Astrocyte of the spinal cord (primary cell): Measurements from ENCODE around the gene PDCD10.

ENCODE experiments used
- DNase-seq: peaks from one replicate; pipeline ENCODE4 v3.0.0; 2011; ENCODE audit warnings: low read depth, low spot score
- H3K4me3 ChIP-seq: 2 replicates; pipeline ENCODE4 v1.5.1; 2011; ENCODE audit warnings: low read depth, mild to moderate bottlenecking, low read length, moderate library complexity
- CTCF ChIP-seq: IDR thresholded peaks from 2 replicates; pipeline ENCODE4 v1.5.1; 2012; ENCODE audit warnings: low read depth, mild to moderate bottlenecking, low read length, inconsistent platforms
- in situ Hi-C: cut with HindIII; loops from 2 replicates; pipeline ENCODE4 v1.10.0; 2017; ENCODE audit warnings: low sequenced_read_pairs

The PDCD10 gene

DNA sequence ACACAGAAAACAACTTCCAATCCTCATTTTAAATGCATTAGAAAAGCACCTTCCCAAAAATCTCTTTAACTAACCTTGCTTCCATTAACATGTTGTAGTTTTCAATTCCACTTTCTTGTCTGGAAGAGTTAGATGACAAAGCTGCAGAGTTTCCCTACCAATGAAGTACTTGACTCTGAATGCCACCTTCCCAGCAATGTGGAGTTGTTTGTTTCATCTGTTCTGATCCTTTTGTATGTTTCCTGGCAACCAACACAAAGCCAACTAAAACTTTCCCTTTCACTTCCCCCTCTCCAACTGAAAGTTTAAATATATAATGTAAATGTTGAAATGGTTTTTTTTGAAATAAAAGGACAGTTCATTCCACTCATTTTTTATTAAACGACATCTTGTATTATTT, 80.9 kb downstream of the PDCD10 start, which contains the start of gene WDR49:
Gene WDR49 (minus strand): TSS at position 183 of the 400 bp plus-strand sequence. CDS start 517 bp downstream, outside the sequence.
- DNase-seq, result peak; percentile 29
- TF ChIP-seq CTCF, result no peak
- no peak within 1 kb of the TSS for H3K4me3 ChIP-seq
- in situ Hi-C loops, result no loop called here

DNA sequence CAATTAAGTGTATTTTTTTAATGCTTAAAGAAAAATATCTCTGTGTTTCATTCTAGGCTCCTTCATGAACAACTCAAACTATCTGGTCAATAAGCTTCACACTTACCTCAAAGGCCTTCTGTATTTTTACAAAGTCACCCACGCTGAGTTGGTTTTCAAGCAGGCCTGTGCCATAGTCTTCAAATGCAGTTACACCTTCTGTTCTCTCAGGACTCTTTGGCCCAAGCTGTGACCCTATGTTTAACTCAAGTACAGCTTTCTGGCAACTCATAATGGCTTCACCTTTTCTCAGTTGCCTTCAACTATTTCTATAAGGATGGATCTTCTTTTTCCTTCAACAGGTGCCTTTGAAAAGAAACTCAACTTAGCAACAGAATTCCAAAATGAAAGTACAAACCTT, 81.5 kb downstream of the PDCD10 start:
- no peak overlapping the region for H3K4me3 ChIP-seq
- no peak for DNase-seq
- in situ Hi-C loops, result no loop called here
- no peak for TF ChIP-seq CTCF

DNA sequence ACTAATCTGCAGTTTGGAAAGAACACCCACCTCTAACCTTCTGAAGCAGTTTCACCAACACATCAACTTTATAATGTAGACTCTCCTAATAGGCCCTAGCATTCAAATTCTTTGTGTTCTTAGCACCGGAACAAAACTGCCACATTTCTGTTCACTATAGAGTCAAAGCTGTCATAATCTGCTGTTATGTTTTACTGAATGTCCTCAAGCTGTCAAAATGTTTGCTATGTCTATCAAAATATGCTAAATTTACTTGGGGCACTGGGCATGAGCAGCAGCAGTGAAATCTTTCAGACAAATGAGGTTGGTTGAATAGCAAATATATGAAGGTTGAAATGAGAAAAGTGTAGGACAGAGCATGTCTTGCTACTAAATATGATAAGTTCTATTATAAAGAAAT, 82.9 kb downstream of the PDCD10 start:
- in situ Hi-C loops, result no loop called here
- DNase-seq, result no peak
- H3K4me3 ChIP-seq, result no peak overlapping the region
- no peak for TF ChIP-seq CTCF

DNA sequence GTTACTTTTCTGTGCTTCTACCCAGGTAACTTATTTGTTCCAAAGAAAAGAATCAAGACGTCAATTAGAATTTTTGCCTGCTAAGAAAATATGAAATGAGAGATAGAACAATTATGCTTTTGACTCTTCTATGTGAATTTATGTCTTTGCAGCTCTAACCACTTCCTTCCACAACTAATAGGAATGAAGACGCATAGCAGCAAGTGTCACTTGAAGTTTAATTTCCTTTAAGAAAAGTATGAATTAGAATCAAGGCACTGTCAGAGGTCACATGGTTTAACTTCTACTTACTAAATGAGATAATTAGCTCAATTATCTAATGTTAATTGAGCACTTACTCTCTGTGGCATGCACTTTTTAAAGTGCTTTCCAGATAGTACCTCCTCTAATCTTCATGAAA, 84.2 kb downstream of the PDCD10 start:
- no peak overlapping the region for H3K4me3 ChIP-seq
- DNase-seq, result no peak
- in situ Hi-C loops, result no loop called here
- no peak for TF ChIP-seq CTCF

- in situ Hi-C loops, result no loop called here
- DNase-seq, result no peak
- TF ChIP-seq CTCF, result no peak
- no peak overlapping the region for H3K4me3 ChIP-seq
Measured at GRCh38 chr3:167649746-167650145, 84.9 kb downstream of the PDCD10 start.

DNA sequence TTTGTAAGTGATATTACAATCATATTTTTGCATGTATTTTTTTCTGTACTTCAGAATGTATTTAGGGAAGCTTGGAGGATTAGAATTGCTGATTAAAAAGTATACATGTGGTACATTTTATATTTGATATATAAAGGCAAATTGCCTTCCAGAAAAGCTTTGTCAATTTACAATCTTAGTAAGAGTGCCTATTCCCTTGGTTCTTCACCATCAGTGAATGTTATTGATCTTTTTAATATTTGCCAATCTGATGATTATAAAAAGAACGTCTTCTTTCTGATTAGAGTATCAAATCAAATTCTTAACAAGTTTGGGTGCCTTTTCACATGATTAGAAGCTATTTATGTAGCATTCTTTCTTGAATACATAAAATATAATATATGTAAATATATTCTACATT, 90.1 kb downstream of the PDCD10 start:
- H3K4me3 ChIP-seq, result no peak overlapping the region
- DNase-seq, result no peak
- in situ Hi-C loops, result no loop called here
- no peak for TF ChIP-seq CTCF
